Activated B cell treated with CpG ODN at 0.5 μM for 24 hours (primary cell): ENCODE measurements around the gene LAMA1. TPM values are rescaled to one million over a fixed set of nuclear protein-coding genes. Genes with fewer than 3 reads are reported as not detected.

Experiments
- ATAC-seq: fragments of 200-7000 bp; cut with Tn5 transposase; one replicate; pipeline ENCODE4 v1.10.0; 2021; ENCODE audit warnings: low read depth, mild to moderate bottlenecking, moderate library complexity
- CTCF ChIA-PET: fragments of 350-600 bp; sonication (Branson Sonifier 250); formaldehyde crosslinking; loops from one replicate; lab custom pipeline; 2021; ENCODE audit warnings: antibody characterized with exemption; lab: Charles Lee
- POLR2A ChIA-PET: fragments of 350-600 bp; sonication (Branson Sonifier 250); formaldehyde crosslinking; loops from one replicate; lab custom pipeline; 2021; ENCODE audit warnings: antibody characterized with exemption; lab: Charles Lee
- DNase-seq: peaks from one replicate; pipeline ENCODE4 v3.0.0; 2022
- H3K27ac Mint-ChIP-seq: one replicate; pipeline ENCODE4 v1.8.0; 2020; ENCODE audit warnings: mixed read lengths
- H3K27me3 Mint-ChIP-seq: one replicate; pipeline ENCODE4 v1.8.0; 2021; ENCODE audit warnings: mixed read lengths
- H3K36me3 Mint-ChIP-seq: one replicate; pipeline ENCODE4 v1.8.0; 2021; ENCODE audit warnings: low read depth, mixed read lengths
- H3K4me1 Mint-ChIP-seq: one replicate; pipeline ENCODE4 v1.8.0; 2021; ENCODE audit warnings: mixed read lengths
- H3K4me3 Mint-ChIP-seq: one replicate; pipeline ENCODE4 v1.8.0; 2020; ENCODE audit warnings: mild to moderate bottlenecking, mixed read lengths
- H3K9me3 Mint-ChIP-seq: one replicate; pipeline ENCODE4 v1.8.0; 2020; ENCODE audit warnings: mixed read lengths
- intact Hi-C: fragments of 100-400 bp; cut with micrococcal nuclease; formaldehyde crosslinking; loops from one replicate; pipeline ENCODE4 v1.15.1; 2024
- total RNA-seq: library from RNA; stranded (reverse); gene quantifications from 2 replicates; pipeline ENCODE4 v1.2.3, GENCODE V29; 2022
- TF ChIP-seq, protein P1 (sequence below): fragments of 200-600 bp; IDR thresholded peaks from one replicate; pipeline ENCODE4 v1.8.0; 2022; ENCODE audit warnings: antibody characterized with exemption, mild to moderate bottlenecking

Gene LAMA1
- total RNA-seq, 1 donor from 2014 or later, result not detected

DNA sequence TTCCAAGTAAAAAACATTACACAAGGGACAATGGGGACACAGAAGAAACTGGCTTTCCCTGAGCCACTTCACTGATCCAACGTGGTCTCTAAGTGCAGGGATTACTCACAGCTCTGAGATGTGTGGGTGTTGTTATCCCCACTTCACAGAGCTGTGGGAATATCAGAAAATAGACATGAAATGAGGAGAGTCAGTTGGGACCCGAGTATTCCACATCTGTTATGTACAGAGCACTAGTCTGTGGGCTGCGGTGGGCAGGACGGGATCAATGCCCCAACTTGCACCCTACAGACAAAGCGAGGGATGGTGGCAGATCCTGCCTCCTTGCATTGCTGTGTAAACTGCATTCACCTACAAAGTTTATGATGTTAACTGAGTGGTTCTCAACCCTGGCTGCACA, 11.7 kb downstream of the LAMA1 start:
- Mint-ChIP-seq H3K27me3 (no peaks in the 10 kb centered on the region), H3K36me3 (no peaks in the 10 kb centered on the region), H3K4me1 (no peaks in the 10 kb centered on the region), H3K27ac (no peak overlapping the region), H3K4me3 (no peak overlapping the region), H3K9me3 (peaks cover 3% of the 10 kb centered on the region)
- ATAC-seq (no peak), DNase-seq (no peak)
- intact Hi-C loops, result no loop called here
- POLR2A ChIA-PET, result no interaction called here
- CTCF ChIA-PET, result no interaction called here
- TF ChIP-seq, protein P1, sequence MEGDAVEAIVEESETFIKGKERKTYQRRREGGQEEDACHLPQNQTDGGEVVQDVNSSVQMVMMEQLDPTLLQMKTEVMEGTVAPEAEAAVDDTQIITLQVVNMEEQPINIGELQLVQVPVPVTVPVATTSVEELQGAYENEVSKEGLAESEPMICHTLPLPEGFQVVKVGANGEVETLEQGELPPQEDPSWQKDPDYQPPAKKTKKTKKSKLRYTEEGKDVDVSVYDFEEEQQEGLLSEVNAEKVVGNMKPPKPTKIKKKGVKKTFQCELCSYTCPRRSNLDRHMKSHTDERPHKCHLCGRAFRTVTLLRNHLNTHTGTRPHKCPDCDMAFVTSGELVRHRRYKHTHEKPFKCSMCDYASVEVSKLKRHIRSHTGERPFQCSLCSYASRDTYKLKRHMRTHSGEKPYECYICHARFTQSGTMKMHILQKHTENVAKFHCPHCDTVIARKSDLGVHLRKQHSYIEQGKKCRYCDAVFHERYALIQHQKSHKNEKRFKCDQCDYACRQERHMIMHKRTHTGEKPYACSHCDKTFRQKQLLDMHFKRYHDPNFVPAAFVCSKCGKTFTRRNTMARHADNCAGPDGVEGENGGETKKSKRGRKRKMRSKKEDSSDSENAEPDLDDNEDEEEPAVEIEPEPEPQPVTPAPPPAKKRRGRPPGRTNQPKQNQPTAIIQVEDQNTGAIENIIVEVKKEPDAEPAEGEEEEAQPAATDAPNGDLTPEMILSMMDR, result no peak

DNA sequence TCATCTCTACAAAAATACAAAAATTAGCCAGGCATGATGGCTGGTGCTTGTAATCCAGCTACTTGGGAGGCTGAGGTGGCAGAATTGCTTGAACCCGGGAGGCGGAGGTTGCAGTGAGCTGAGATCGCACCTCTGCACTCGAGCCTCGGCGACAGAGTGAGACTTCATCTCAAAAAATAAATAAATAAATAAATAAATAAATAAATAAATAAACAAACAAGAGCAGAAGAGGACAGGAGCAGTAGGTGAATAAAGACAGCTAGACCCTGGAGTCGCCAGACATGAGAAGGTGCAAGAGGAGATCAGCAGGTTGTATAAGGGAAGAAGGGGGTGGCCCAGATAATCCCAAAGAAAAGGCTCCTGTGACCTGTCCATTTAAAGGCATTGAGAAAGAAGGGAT, 12.3 kb downstream of the LAMA1 start:
- H3K4me3 Mint-ChIP-seq, result no peak overlapping the region
- ChIA-PET CTCF (no interaction called here), POLR2A (no interaction called here)
- no peak for DNase-seq
- no peak for ATAC-seq
- H3K36me3 Mint-ChIP-seq, result no peaks in the 10 kb centered on the region
- intact Hi-C loops, result no loop called here
- no peak overlapping the region for H3K27ac Mint-ChIP-seq
- TF ChIP-seq, protein P1, result no peak
- no peaks in the 10 kb centered on the region for H3K4me1 Mint-ChIP-seq
- H3K27me3 Mint-ChIP-seq, result no peaks in the 10 kb centered on the region
- H3K9me3 Mint-ChIP-seq, result peaks cover 3% of the 10 kb centered on the region

GRCh38 chr18:7104649-7105048, 12.9 kb downstream of the LAMA1 start:
- ChIA-PET POLR2A (no interaction called here), CTCF (no interaction called here)
- ATAC-seq, result no peak
- H3K36me3 Mint-ChIP-seq, result no peaks in the 10 kb centered on the region
- DNase-seq, result no peak
- H3K9me3 Mint-ChIP-seq, result peaks cover 3% of the 10 kb centered on the region
- TF ChIP-seq, protein P1, result no peak
- intact Hi-C loops, result no loop called here
- no peak overlapping the region for H3K4me3 Mint-ChIP-seq
- no peaks in the 10 kb centered on the region for H3K27me3 Mint-ChIP-seq
- no peak overlapping the region for H3K27ac Mint-ChIP-seq
- no peaks in the 10 kb centered on the region for H3K4me1 Mint-ChIP-seq

- intact Hi-C loops, result no loop called here
- H3K4me1 Mint-ChIP-seq, result no peaks in the 10 kb centered on the region
- TF ChIP-seq, protein P1, result no peak
- ChIA-PET CTCF (no interaction called here), POLR2A (no interaction called here)
- no peaks in the 10 kb centered on the region for H3K27me3 Mint-ChIP-seq
- H3K9me3 Mint-ChIP-seq, result peaks cover 3% of the 10 kb centered on the region
- ATAC-seq (no peak), DNase-seq (no peak)
- no peak overlapping the region for H3K27ac Mint-ChIP-seq
- no peak overlapping the region for H3K4me3 Mint-ChIP-seq
- H3K36me3 Mint-ChIP-seq, result no peaks in the 10 kb centered on the region
These were observed 15.5 kb downstream of the LAMA1 start for GRCh38 chr18:7102131-7102530.

- Mint-ChIP-seq H3K9me3 (no peaks in the 10 kb centered on the region), H3K4me3 (no peak overlapping the region), H3K36me3 (no peaks in the 10 kb centered on the region), H3K27ac (no peak overlapping the region), H3K27me3 (no peaks in the 10 kb centered on the region), H3K4me1 (no peaks in the 10 kb centered on the region)
- ChIA-PET POLR2A (no interaction called here), CTCF (no interaction called here)
- no peak for ATAC-seq
- TF ChIP-seq, protein P1, result no peak
- DNase-seq, result no peak
- intact Hi-C loops, result no loop called here
These were observed 20.8 kb downstream of the LAMA1 start for GRCh38 chr18:7096838-7097237.
